D721Med (cell line): ENCODE results near the gene CLEC10A.
"Not testable (repeated sequence)": the region's sequence is repeated elsewhere in the genome, so short reads cannot be mapped to it uniquely, and the experiment has no call there.

Source experiments
- DNase-seq: peaks from one replicate; pipeline ENCODE4 v3.0.0; 2011; ENCODE audit warnings: low spot score; ENCODE audit not compliant: insufficient read length
- FAIRE-seq: peaks from 2 replicates; lab custom pipeline; 2011; peaks lifted over from hg19 to GRCh38; lab: Jason Lieb, UNC
- CTCF ChIP-seq: IDR thresholded peaks from 2 replicates; pipeline ENCODE4 v1.5.1; 2012; ENCODE audit warnings: mild to moderate bottlenecking, control low read depth; ENCODE audit not compliant: insufficient read depth; ENCODE audit errors: missing control alignments

CLEC10A gene

GRCh38 chr17:7047566-7047965, 32.5 kb downstream of the CLEC10A start:
- no peak for FAIRE-seq
- no peak for TF ChIP-seq CTCF
- DNase-seq, result no peak

- FAIRE-seq, DNase-seq: not testable (repeated sequence)
These were observed 33.2 kb downstream of the CLEC10A start for GRCh38 chr17:7046725-7047397.

GRCh38 chr17:7046127-7046724, 33.8 kb downstream of the CLEC10A start:
- no peak for TF ChIP-seq CTCF
- DNase-seq (no peak), FAIRE-seq (no peak)

GRCh38 chr17:7045492-7046126, 34.4 kb downstream of the CLEC10A start:
- no peak for DNase-seq
- FAIRE-seq, result no peak
- TF ChIP-seq CTCF, result peak; percentile 75

GRCh38 chr17:7043497-7044198, 36.4 kb downstream of the CLEC10A start, which contains the start of gene SLC16A11:
SLC16A11 (minus strand) TSS chr17:7044092; CDS start chr17:7043513, 579 bp downstream.
- no peak for FAIRE-seq
- no peak for TF ChIP-seq CTCF
- DNase-seq, result no peak

DNA sequence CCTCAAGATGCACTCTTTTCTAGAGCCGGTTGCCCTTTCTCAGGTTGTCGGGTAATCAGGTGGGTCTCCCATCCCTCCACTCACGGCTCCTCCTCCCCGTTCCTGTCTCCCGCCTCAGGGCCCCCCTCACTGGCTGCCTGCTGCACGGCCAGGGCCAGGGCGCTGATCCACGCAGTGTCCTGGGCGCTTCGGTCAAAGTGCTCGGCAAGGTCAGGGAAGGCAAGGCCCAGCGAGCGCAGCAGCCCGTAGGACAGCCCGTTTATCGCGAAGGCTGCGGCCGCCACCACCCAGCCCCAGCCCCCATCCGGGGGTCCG, 36.9 kb downstream of the CLEC10A start:
- no peak for DNase-seq
- no peak for TF ChIP-seq CTCF
- no peak for FAIRE-seq

- TF ChIP-seq CTCF, result no peak
- FAIRE-seq (no peak), DNase-seq (no peak)
These were observed 37.4 kb downstream of the CLEC10A start for GRCh38 chr17:7042501-7043181.
